ENCODE measurements around the gene SDR9C7.

Gene SDR9C7

GRCh38 chr12:56935752-56936151 lies 1.5 kb upstream of the SDR9C7 start:
- Histone ChIP-seq H3K9me3 (ENCODE audit: control insufficient read depth, insufficient read depth, low read depth, low read length) (no peaks in the 10 kb centered on the region), H3K4me1 (ENCODE audit: control insufficient read depth, insufficient read depth, low read length) (no peaks in the 10 kb centered on the region), H3K36me3 (ENCODE audit: control insufficient read depth in 2 of 2, insufficient read depth in 1 of 2, low read length in 2 of 2) (no peaks in the 10 kb centered on the region), H3K4me3 (ENCODE audit: low read depth, low read length) (no peak overlapping the region), H3K27ac (ENCODE audit: extremely low read depth, low read depth, low read length) (no peak overlapping the region)
- ChIA-PET POLR2A (no interaction called here), CTCF (no interaction called here)
- TF ChIP-seq PRDM2 (tag by site-specific recombination; IDR thresholded peaks at IDR 0.05; ENCODE audit: borderline replicate concordance), result no peak

- CTCF ChIA-PET, result interaction anchor here (0.7 kb wide), 1 partner anchor 307 kb away, joined by 3 read pairs; no protein-coding TSS in a partner anchor
- no peak overlapping the region for H3K27ac ChIP-seq (ENCODE audit: extremely low read depth, low read depth, low read length)
- POLR2A ChIA-PET, result no interaction called here
These were observed 949 bp upstream of the SDR9C7 start for GRCh38 chr12:56935157-56935556.

More at GRCh38 chr12:56935157-56935556, 949 bp upstream of the SDR9C7 start:
- Histone ChIP-seq H3K4me3 (ENCODE audit: low read depth, low read length) (no peak overlapping the region), H3K9me3 (ENCODE audit: control insufficient read depth, insufficient read depth, low read depth, low read length) (no peaks in the 10 kb centered on the region), H3K4me1 (ENCODE audit: control insufficient read depth, insufficient read depth, low read length) (no peaks in the 10 kb centered on the region), H3K36me3 (ENCODE audit: control insufficient read depth in 2 of 2, insufficient read depth in 1 of 2, low read length in 2 of 2) (no peaks in the 10 kb centered on the region)
- TF ChIP-seq ZFP69B (tag by site-specific recombination; IDR thresholded peaks at IDR 0.05) (no peak), ZNF426 (tag by site-specific recombination; IDR thresholded peaks at IDR 0.05) (no peak), ZNF791 (tag by site-specific recombination; IDR thresholded peaks at IDR 0.05) (no peak), PRDM2 (tag by site-specific recombination; IDR thresholded peaks at IDR 0.05; ENCODE audit: borderline replicate concordance) (no peak), ZNF658 (tag by site-specific recombination; IDR thresholded peaks at IDR 0.05) (no peak), ZNF248 (tag by site-specific recombination; IDR thresholded peaks at IDR 0.05) (no peak), ZNF514 (tag by site-specific recombination; IDR thresholded peaks at IDR 0.05) (no peak), ZNF843 (tag by site-specific recombination; IDR thresholded peaks at IDR 0.05) (no peak), AEBP2 (tag by site-specific recombination; IDR thresholded peaks at IDR 0.05; ENCODE audit: borderline replicate concordance) (no peak), ZNF202 (tag by site-specific recombination; IDR thresholded peaks at IDR 0.05; ENCODE audit: borderline replicate concordance) (no peak), ZNF692 (tag by site-specific recombination; IDR thresholded peaks at IDR 0.05) (no peak), ZNF768 (tag by site-specific recombination; IDR thresholded peaks at IDR 0.05) (no peak)
